Lung (tissue), 12 donors: ENCODE results near the gene AMN. TPM values are rescaled to one million over a fixed set of nuclear protein-coding genes. Genes with fewer than 3 reads are reported as not detected.

ENCODE experiments used
- ATAC-seq: fragments of 200-7000 bp; cut with Tn5 transposase; one replicate; pipeline ENCODE4 v1.9.1; 2020; ENCODE audit warnings: moderate number of reproducible peaks; ENCODE audit not compliant: insufficient read depth, low FRiP score
- DNase-seq, 3 donors: peaks; one replicate each; pipeline ENCODE4 v3.0.0-alpha.2; 2013 to 2017
- H3K27ac ChIP-seq, 2 donors: one replicate each; pipeline ENCODE4 v1.5.1; 2013; ENCODE audit warnings: mild to moderate bottlenecking in 2 of 2, moderate library complexity in 2 of 2, control low read depth in 1 of 2, inconsistent platforms in 1 of 2, low read depth in 1 of 2, low read length in 1 of 2
- H3K27me3 ChIP-seq, 3 donors: one replicate each; pipeline ENCODE4 v1.5.1; 2013; ENCODE audit warnings: low read length in 2 of 3; ENCODE audit not compliant: control insufficient read depth in 3 of 3, insufficient read depth in 3 of 3
- H3K36me3 ChIP-seq, 4 donors: one replicate each; pipeline ENCODE4 v1.5.1; 2013; ENCODE audit warnings: low read length in 4 of 4, mild to moderate bottlenecking in 1 of 4, moderate library complexity in 1 of 4; ENCODE audit not compliant: control insufficient read depth in 4 of 4, insufficient read depth in 4 of 4
- H3K4me1 ChIP-seq, 5 donors: one replicate each; pipeline ENCODE4 v1.5.1; 2013; ENCODE audit warnings: low read length in 5 of 5, mild to moderate bottlenecking in 2 of 5, moderate library complexity in 1 of 5; ENCODE audit not compliant: control insufficient read depth in 5 of 5, insufficient read depth in 5 of 5
- H3K4me3 ChIP-seq: one replicate; pipeline ENCODE4 v1.5.1; 2013; ENCODE audit warnings: mild to moderate bottlenecking, control low read depth, moderate library complexity
- H3K9ac ChIP-seq, 2 donors: one replicate each; pipeline ENCODE4 v1.5.1; 2013; ENCODE audit warnings: low read length in 2 of 2, control low read depth in 1 of 2; ENCODE audit not compliant: insufficient read depth in 1 of 2
- H3K9me3 ChIP-seq, 4 donors: one replicate each; pipeline ENCODE4 v1.5.1; 2013; ENCODE audit warnings: low read length in 3 of 4, mild to moderate bottlenecking in 1 of 4, moderate library complexity in 1 of 4; ENCODE audit not compliant: control insufficient read depth in 4 of 4, insufficient read depth in 3 of 4
- WGBS, 2 donors: extraction: QIAGEN DNeasy Blood & Tissue Kit; methylation state at CpG; one replicate each; pipeline ENCODE4 v1.1.7; 2013; 5-methylcytosine and 5-hydroxymethylcytosine counted together
- polyA plus RNA-seq, 2 donors: library from polyadenylated mRNA; stranded (reverse); fragments of 200-250 nt; gene quantifications; one replicate each; pipeline ENCODE4 v1.2.1, GENCODE V29; 2013
- total RNA-seq, 2 donors: library from RNA; depleted of rRNA in 1 of 2; stranded (reverse); fragments of >200 nt in 1 of 2; gene quantifications; one replicate each; pipeline ENCODE4 v1.2.1, GENCODE V29; 2014 to 2021
- TF ChIP-seq, protein P1 (sequence below): IDR thresholded peaks from 2 replicates; pipeline ENCODE4 v1.5.1; 2012; ENCODE audit warnings: mild to moderate bottlenecking; ENCODE audit errors: control extremely low read depth, extremely low read depth
- donor health status: control.
- donor health status: control.
- donor health status: Bipolar disorder and iron deficiency.
- donor health status: healthy.
- donor health status: DM: yes; HTN: yes; CAD: no.

The AMN gene
- total and polyA plus RNA-seq, 4 donors = 0.94 to 24.7 (median 12.6) TPM

DNA sequence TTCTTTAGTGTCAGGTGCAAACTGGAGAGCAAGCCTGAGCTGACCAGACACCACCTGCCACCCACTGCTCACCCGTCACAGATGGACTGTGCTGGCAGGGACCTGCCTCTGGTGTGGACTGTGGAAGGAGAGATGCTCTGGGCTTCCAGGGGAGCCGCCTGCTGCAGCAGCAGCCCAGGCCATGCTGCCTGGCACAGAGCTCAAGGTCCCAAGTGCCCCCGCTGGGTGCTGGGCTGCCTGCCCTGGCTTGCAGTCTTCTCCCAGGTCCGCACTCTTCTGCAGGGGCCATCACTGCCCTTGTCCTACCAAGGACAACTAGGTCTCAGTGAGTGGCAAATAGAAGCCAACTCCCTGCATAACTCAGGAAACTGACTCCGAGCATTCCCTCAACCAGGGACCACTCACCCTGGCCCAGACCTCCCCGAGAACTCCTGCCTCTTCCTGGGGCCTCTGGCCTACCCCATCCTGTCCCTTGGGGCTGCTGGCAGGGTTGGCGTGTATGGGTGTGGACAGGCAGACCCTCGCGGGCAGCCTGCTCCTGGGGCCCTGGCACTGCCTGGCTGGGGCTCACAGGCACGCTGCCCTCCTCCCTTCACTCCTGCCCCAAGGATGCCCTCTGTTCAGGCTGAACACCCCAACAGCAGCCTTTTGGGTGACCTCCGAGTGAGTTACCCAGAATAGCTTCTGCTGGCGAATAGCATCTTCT is 9.3 kb downstream of the AMN start:
- Histone ChIP-seq H3K4me1 (peaks cover 0 to 20% (median 0%) of the 10 kb centered on the region in 5 donors), H3K9ac (no peak overlapping the region), H3K36me3 (peaks cover 0 to 18% (median 8%) of the 10 kb centered on the region in 4 donors), H3K27ac (no peak overlapping the region), H3K9me3 (peaks cover 0 to 2% (median 0%) of the 10 kb centered on the region in 4 donors), H3K4me3 (no peak overlapping the region), H3K27me3 (peaks cover 0 to 19% (median 6%) of the 10 kb centered on the region in 3 donors)
- DNase-seq (no peak), ATAC-seq (no peak)
- 96 to 97% methylated on average over 12 of the region's 12 CpGs for WGBS, 2 donors
- TF ChIP-seq, protein P1, sequence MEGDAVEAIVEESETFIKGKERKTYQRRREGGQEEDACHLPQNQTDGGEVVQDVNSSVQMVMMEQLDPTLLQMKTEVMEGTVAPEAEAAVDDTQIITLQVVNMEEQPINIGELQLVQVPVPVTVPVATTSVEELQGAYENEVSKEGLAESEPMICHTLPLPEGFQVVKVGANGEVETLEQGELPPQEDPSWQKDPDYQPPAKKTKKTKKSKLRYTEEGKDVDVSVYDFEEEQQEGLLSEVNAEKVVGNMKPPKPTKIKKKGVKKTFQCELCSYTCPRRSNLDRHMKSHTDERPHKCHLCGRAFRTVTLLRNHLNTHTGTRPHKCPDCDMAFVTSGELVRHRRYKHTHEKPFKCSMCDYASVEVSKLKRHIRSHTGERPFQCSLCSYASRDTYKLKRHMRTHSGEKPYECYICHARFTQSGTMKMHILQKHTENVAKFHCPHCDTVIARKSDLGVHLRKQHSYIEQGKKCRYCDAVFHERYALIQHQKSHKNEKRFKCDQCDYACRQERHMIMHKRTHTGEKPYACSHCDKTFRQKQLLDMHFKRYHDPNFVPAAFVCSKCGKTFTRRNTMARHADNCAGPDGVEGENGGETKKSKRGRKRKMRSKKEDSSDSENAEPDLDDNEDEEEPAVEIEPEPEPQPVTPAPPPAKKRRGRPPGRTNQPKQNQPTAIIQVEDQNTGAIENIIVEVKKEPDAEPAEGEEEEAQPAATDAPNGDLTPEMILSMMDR = no peak

DNA sequence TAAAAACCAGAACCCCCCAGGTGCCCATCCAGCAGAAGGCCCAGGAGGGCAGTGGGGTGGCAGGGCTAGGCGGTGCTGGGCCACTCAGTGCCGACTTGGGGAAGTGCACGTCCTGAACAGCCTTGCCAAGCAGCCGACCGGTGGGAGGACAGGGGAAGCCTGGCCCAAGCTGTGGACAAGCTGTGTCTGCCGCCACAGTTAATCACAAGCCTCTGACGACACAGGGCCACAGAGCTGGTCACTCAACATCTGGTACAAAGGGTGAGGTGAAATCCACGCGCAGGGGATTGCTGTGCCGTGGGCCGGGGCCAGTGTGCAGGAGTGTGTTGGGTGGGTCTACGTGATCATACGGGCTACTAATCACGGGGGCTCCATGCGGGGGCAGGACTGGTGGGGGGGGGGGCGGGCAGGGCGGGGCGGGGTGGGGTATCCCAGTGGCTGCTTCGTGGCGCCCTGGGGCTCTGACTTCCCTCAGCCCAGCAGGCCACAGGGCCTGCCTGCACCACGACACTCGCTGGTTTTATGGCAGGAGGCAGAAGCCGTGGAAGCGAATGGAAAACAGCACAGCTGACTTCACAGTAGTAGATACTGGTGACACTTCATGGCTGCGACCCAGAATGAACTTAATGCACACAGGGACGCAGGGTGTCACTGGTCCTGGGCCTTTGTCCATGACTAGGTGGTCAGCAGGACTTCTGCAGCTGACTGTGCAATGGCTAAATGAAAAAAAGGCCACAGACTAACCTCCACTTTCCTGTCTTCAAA is 10.2 kb downstream of the AMN start:
- H3K27ac ChIP-seq = no peak overlapping the region
- 90 to 92% methylated on average over 23 to 26 of the region's 26 CpGs for WGBS, 2 donors
- H3K36me3 ChIP-seq = peaks cover 3 to 23% (median 8%) of the 10 kb centered on the region in 4 donors
- peaks cover 0 to 20% (median 0%) of the 10 kb centered on the region in 5 donors for H3K4me1 ChIP-seq
- DNase-seq (no peak), ATAC-seq (no peak)
- peaks cover 0 to 2% (median 0%) of the 10 kb centered on the region in 4 donors for H3K9me3 ChIP-seq
- H3K27me3 ChIP-seq = peaks cover 0 to 15% (median 6%) of the 10 kb centered on the region in 3 donors
- no peak overlapping the region for H3K4me3 ChIP-seq
- H3K9ac ChIP-seq = no peak overlapping the region
- TF ChIP-seq, protein P1 = no peak

DNA sequence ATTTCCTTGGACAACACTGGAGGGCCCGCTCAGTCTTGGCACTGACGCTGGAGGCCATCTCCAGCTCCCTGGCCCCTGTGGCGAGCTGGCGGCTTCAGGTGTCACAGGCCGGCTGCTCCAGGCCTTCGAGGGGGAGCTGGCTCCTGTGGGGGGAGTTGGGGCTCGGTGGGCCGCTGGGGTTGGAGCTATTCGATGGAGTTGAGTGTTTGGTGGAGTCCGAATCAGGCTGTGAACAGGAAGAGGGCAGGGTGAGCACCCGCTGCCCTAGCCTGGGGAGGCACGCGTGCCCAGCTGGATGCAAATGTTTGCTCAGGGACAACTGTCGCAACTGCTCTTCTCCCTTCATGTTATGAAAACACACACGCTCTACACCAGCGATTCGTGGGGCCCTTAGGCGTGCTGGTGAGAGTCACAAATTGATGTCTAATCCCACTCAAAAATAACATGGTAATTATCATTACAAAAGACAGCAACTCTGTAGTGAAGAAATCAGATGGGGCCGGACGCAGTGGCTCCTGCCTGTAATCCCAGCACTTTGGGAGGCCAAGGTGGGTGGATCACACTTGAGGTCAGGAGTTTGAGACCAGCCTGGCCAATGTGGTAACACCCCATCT is 11.3 kb downstream of the AMN start:
- Histone ChIP-seq H3K27ac (no peak overlapping the region), H3K27me3 (peaks cover 0 to 11% (median 6%) of the 10 kb centered on the region in 3 donors), H3K9ac (no peak overlapping the region), H3K36me3 (peaks cover 3 to 31% (median 10%) of the 10 kb centered on the region in 4 donors), H3K4me1 (peaks cover 0 to 17% (median 0%) of the 10 kb centered on the region in 5 donors), H3K4me3 (no peak overlapping the region), H3K9me3 (peaks cover 0 to 2% (median 0%) of the 10 kb centered on the region in 4 donors)
- TF ChIP-seq, protein P1 = no peak
- 88 to 93% methylated on average over 20 of the region's 20 CpGs for WGBS, 2 donors
- DNase-seq (no peak), ATAC-seq (no peak)
